Loucy (cell line): ENCODE measurements around the gene LATS2.

Experiments used
- H2AFZ ChIP-seq: fragments of 200-600 bp; sonication (generic); 2 replicates; pipeline ENCODE4 v1.6.0; 2016; ENCODE audit warnings: antibody characterized with exemption, mild to moderate bottlenecking, low read length, moderate library complexity
- H3F3A ChIP-seq: fragments of 200-600 bp; 2 replicates; pipeline ENCODE4 v1.6.0; 2016; ENCODE audit warnings: antibody characterized with exemption, low read depth, mild to moderate bottlenecking
- H3K27me3 ChIP-seq: fragments of 200-600 bp; sonication (generic); 2 replicates; pipeline ENCODE4 v1.6.1; 2014; ENCODE audit warnings: low read length, mild to moderate bottlenecking; ENCODE audit not compliant: insufficient read depth, poor library complexity, severe bottlenecking
- H3K36me3 ChIP-seq: fragments of 200-600 bp; sonication (generic); 2 replicates; pipeline ENCODE4 v1.6.1; 2016; ENCODE audit warnings: low read length; ENCODE audit not compliant: insufficient read depth
- H3K4me1 ChIP-seq: fragments of 200-600 bp; sonication (generic); 2 replicates; pipeline ENCODE4 v1.5.1; 2014; ENCODE audit warnings: low read length, mild to moderate bottlenecking; ENCODE audit not compliant: insufficient read depth, poor library complexity, severe bottlenecking
- H3K4me2 ChIP-seq: fragments of 200-600 bp; sonication (generic); 2 replicates; pipeline ENCODE4 v1.6.0; 2014; ENCODE audit warnings: antibody characterized with exemption, low read length, low read depth, mild to moderate bottlenecking; ENCODE audit not compliant: poor library complexity, severe bottlenecking
- H3K4me3 ChIP-seq: fragments of 200-600 bp; sonication (generic); 2 replicates; pipeline ENCODE4 v1.5.1; 2014; ENCODE audit warnings: low read length, mild to moderate bottlenecking, mixed read lengths; ENCODE audit not compliant: poor library complexity, severe bottlenecking
- H3K79me2 ChIP-seq: fragments of 200-600 bp; sonication (generic); 2 replicates; pipeline ENCODE4 v1.6.1; 2014; ENCODE audit warnings: low read length; ENCODE audit not compliant: insufficient read depth
- H3K9ac ChIP-seq: fragments of 200-600 bp; sonication (generic); 2 replicates; pipeline ENCODE4 v1.6.0; 2014; ENCODE audit warnings: mild to moderate bottlenecking, low read depth, low read length, moderate library complexity; ENCODE audit not compliant: poor library complexity, severe bottlenecking
- H3K9me2 ChIP-seq: fragments of 200-600 bp; sonication (generic); replicated peaks from 2 replicates; pipeline ENCODE4 v1.6.1; 2016; ENCODE audit warnings: low read depth, low read length, mixed read lengths
- H3K9me3 ChIP-seq: fragments of 200-600 bp; sonication (generic); 2 replicates; pipeline ENCODE4 v1.6.1; 2014; ENCODE audit warnings: mild to moderate bottlenecking, antibody characterized with exemption, low read length, low read depth; ENCODE audit not compliant: insufficient read depth
- H4K20me1 ChIP-seq: fragments of 200-600 bp; sonication (generic); 2 replicates; pipeline ENCODE4 v1.6.0; 2014; ENCODE audit warnings: antibody characterized with exemption, low read length, mild to moderate bottlenecking; ENCODE audit not compliant: insufficient read depth, poor library complexity, severe bottlenecking
- EZH2phosphoT487 ChIP-seq: fragments of 200-600 bp; IDR thresholded peaks from 2 replicates; pipeline ENCODE4 v1.6.1; 2018; ENCODE audit warnings: antibody characterized with exemption, mild to moderate bottlenecking, moderate library complexity, borderline replicate concordance
- TF ChIP-seq, protein P1 (sequence below): fragments of 200-600 bp; sonication (generic); conservative IDR thresholded peaks from 2 replicates; pipeline ENCODE4 v1.5.1; 2014; ENCODE audit warnings: mild to moderate bottlenecking, antibody characterized with exemption, low read length

Gene LATS2

GRCh38 chr13:21000647-21001046 is 60.7 kb downstream of the LATS2 start:
- H3K27me3 ChIP-seq: no peaks in the 10 kb centered on the region
- no peak overlapping the region for H3K4me2 ChIP-seq
- H4K20me1 ChIP-seq: no peaks in the 10 kb centered on the region
- no peaks in the 10 kb centered on the region for H3K36me3 ChIP-seq
- no peaks in the 10 kb centered on the region for H3K9me3 ChIP-seq
- no peaks in the 10 kb centered on the region for H3K4me1 ChIP-seq
- no peaks in the 10 kb centered on the region for H3K9me2 ChIP-seq
- no peak overlapping the region for H3K4me3 ChIP-seq
- H3K9ac ChIP-seq: no peak overlapping the region
- H2AFZ ChIP-seq: no peak overlapping the region
- H3F3A ChIP-seq: no peaks in the 10 kb centered on the region
- no peak for TF ChIP-seq EZH2phosphoT487
- TF ChIP-seq, protein P1, sequence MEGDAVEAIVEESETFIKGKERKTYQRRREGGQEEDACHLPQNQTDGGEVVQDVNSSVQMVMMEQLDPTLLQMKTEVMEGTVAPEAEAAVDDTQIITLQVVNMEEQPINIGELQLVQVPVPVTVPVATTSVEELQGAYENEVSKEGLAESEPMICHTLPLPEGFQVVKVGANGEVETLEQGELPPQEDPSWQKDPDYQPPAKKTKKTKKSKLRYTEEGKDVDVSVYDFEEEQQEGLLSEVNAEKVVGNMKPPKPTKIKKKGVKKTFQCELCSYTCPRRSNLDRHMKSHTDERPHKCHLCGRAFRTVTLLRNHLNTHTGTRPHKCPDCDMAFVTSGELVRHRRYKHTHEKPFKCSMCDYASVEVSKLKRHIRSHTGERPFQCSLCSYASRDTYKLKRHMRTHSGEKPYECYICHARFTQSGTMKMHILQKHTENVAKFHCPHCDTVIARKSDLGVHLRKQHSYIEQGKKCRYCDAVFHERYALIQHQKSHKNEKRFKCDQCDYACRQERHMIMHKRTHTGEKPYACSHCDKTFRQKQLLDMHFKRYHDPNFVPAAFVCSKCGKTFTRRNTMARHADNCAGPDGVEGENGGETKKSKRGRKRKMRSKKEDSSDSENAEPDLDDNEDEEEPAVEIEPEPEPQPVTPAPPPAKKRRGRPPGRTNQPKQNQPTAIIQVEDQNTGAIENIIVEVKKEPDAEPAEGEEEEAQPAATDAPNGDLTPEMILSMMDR: no peak
- no peaks in the 10 kb centered on the region for H3K79me2 ChIP-seq

DNA sequence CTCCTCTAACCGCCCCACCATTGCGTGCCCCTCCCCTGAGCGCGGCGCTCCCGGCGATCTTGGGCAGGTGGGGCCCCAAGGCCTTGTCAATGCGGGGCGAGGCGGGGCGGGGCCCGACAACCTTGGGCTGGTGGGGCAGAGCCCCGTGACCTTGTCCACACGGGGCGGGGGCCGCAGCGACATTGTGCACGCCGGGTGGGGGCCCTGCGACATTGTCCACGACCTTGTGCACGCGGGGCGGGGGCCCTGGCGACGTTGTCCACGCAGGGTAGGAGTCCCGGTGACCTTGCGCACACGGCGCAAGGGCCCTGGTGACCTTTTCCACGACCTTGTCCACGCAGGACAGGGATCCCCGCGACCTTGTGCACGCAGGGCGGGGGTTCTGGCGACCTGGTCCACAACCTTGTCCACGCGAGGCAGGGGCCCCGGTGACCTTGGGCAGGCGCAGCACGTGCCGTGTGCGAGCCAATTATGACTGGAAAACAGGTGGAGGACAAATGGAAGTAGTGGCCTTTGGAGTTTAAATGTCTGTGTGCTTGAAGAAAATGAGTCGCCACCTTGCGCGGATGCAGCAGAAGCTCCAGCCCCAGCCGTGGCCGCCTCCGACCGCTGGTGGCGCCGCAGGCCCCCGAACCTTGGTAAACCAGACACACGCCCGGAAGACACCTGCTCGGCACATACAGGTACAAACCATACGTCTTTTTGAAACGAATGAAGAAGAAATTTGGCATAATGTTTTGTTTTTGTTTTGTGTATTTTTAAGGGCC is 62.6 kb downstream of the LATS2 start:
- TF ChIP-seq, protein P1: no peak
- TF ChIP-seq EZH2phosphoT487: no peak
- Histone ChIP-seq H3K4me2 (no peak overlapping the region), H3K4me3 (no peak overlapping the region), H3K9me2 (no peaks in the 10 kb centered on the region), H2AFZ (no peak overlapping the region), H3F3A (no peaks in the 10 kb centered on the region), H3K27me3 (no peaks in the 10 kb centered on the region), H3K36me3 (no peaks in the 10 kb centered on the region), H3K79me2 (no peaks in the 10 kb centered on the region), H3K9me3 (no peaks in the 10 kb centered on the region), H4K20me1 (no peaks in the 10 kb centered on the region), H3K4me1 (no peaks in the 10 kb centered on the region), H3K9ac (no peak overlapping the region)

DNA sequence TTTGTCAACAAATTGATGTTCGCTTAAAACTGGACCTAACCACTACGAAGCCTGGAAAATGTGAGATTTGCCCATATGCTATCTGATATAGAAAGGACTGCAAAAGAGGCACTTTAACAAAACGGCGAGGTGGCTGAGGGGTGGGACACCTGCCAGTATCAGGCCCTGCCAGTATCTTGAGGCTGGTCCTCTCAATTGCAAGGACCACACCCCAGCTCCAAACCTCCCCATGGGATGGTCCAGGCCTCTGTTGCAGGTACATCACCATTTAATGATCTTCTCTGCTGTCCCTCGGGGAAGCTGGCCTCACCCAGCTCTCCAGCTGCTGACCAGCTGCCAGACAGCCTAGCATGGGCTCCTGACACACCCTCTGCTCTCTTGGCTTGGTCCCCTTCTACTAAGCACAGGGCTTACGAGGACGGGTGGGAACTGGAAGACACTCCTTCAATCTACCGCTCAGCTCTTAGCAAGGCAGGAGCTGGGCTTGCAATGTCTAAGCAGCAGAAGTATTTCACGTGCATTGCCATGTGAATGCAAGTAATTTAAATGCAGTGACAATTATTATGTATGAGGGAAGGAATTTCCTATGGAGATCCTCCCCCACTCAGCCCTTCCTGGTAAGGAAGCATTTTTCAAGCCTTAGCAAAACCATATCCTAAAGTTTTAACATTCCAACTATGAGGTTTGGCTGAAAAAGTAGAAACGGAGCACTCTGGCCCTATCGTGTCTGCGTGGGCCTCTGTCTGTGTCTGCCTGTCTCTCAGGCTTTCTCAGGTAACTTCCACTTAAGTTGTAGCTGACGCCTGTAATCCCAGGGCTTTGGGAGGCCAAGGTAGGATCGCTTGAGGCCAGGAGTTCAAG is 63.9 kb downstream of the LATS2 start:
- no peaks in the 10 kb centered on the region for H3K4me1 ChIP-seq
- H4K20me1 ChIP-seq: no peaks in the 10 kb centered on the region
- no peak overlapping the region for H2AFZ ChIP-seq
- H3K36me3 ChIP-seq: no peaks in the 10 kb centered on the region
- TF ChIP-seq, protein P1: no peak
- TF ChIP-seq EZH2phosphoT487: no peak
- H3K4me3 ChIP-seq: no peak overlapping the region
- H3K4me2 ChIP-seq: no peak overlapping the region
- no peak overlapping the region for H3K9ac ChIP-seq
- H3F3A ChIP-seq: no peaks in the 10 kb centered on the region
- no peaks in the 10 kb centered on the region for H3K9me2 ChIP-seq
- H3K9me3 ChIP-seq: no peaks in the 10 kb centered on the region
- H3K79me2 ChIP-seq: no peaks in the 10 kb centered on the region
- no peaks in the 10 kb centered on the region for H3K27me3 ChIP-seq
